KMS-11 (cell line): Measurements from ENCODE around the gene E4F1.

ENCODE experiments used
- H2AFZ ChIP-seq: fragments of 200-600 bp; sonication (generic); 2 replicates; pipeline ENCODE4 v1.6.1; 2016; ENCODE audit warnings: antibody characterized with exemption, mixed run types, low read depth
- H3K27ac ChIP-seq: fragments of 200-600 bp; sonication (generic); 2 replicates; pipeline ENCODE4 v1.6.1; 2016; ENCODE audit warnings: mild to moderate bottlenecking, mixed run types
- H3K27me3 ChIP-seq: fragments of 200-600 bp; sonication (generic); 2 replicates; pipeline ENCODE4 v1.6.1; 2017; ENCODE audit warnings: mild to moderate bottlenecking, low read depth, mixed run types, moderate library complexity; ENCODE audit not compliant: insufficient read depth
- H3K36me3 ChIP-seq: fragments of 200-600 bp; sonication (generic); 2 replicates; pipeline ENCODE4 v1.6.1; 2017; ENCODE audit warnings: mild to moderate bottlenecking, mixed run types; ENCODE audit not compliant: insufficient read depth
- H3K4me1 ChIP-seq: fragments of 200-600 bp; sonication (generic); 2 replicates; pipeline ENCODE4 v1.6.1; 2016; ENCODE audit warnings: mild to moderate bottlenecking, low read depth, mixed run types; ENCODE audit not compliant: poor library complexity, severe bottlenecking
- H3K4me2 ChIP-seq: fragments of 200-600 bp; sonication (generic); 2 replicates; pipeline ENCODE4 v1.7.0; 2016; ENCODE audit warnings: mild to moderate bottlenecking, mixed run types
- H3K4me3 ChIP-seq: fragments of 200-600 bp; sonication (generic); IDR thresholded peaks from 2 replicates; pipeline ENCODE4 v1.6.1; 2017; ENCODE audit warnings: low read depth, low read length, mixed read lengths; ENCODE audit not compliant: insufficient read depth
- H3K79me2 ChIP-seq: fragments of 200-600 bp; sonication (generic); 2 replicates; pipeline ENCODE4 v1.6.1; 2016; ENCODE audit warnings: low read depth, mixed run types; ENCODE audit not compliant: insufficient read depth
- H3K9ac ChIP-seq: fragments of 200-600 bp; sonication (generic); 2 replicates; pipeline ENCODE4 v1.6.1; 2016; ENCODE audit warnings: mild to moderate bottlenecking, mixed run types
- H4K20me1 ChIP-seq: fragments of 200-600 bp; sonication (generic); 2 replicates; pipeline ENCODE4 v1.6.1; 2016; ENCODE audit warnings: mild to moderate bottlenecking, mixed run types; ENCODE audit not compliant: insufficient read depth
- CTCF ChIP-seq: fragments of 200-600 bp; sonication (generic); conservative IDR thresholded peaks from 2 replicates; pipeline ENCODE4 v1.6.1; 2017; ENCODE audit warnings: low read depth, mild to moderate bottlenecking, antibody characterized with exemption, low read length, moderate library complexity, mixed read lengths

E4F1 gene

GRCh38 chr16:2186064-2186463 lies 37.3 kb upstream of the E4F1 start:
- no peak overlapping the region for H3K9ac ChIP-seq
- H3K79me2 ChIP-seq, result no peaks in the 10 kb centered on the region
- H2AFZ ChIP-seq, result no peak overlapping the region
- no peak overlapping the region for H3K4me2 ChIP-seq
- H3K4me1 ChIP-seq, result no peaks in the 10 kb centered on the region
- H3K27ac ChIP-seq, result no peak overlapping the region
- no peak overlapping the region for H3K4me3 ChIP-seq
- H4K20me1 ChIP-seq, result no peaks in the 10 kb centered on the region
- no peak for TF ChIP-seq CTCF
- H3K36me3 ChIP-seq, result no peaks in the 10 kb centered on the region
- peaks cover 21% of the 10 kb centered on the region for H3K27me3 ChIP-seq

- Histone ChIP-seq H3K27ac (no peak overlapping the region), H3K4me2 (no peak overlapping the region), H3K4me1 (no peaks in the 10 kb centered on the region), H4K20me1 (no peaks in the 10 kb centered on the region), H3K79me2 (no peaks in the 10 kb centered on the region), H3K4me3 (no peak overlapping the region), H3K27me3 (peaks cover 24% of the 10 kb centered on the region), H3K9ac (no peak overlapping the region), H2AFZ (no peak overlapping the region), H3K36me3 (no peaks in the 10 kb centered on the region)
- no peak for TF ChIP-seq CTCF
Observed at GRCh38 chr16:2186505-2186904, 36.9 kb upstream of the E4F1 start.

- H3K4me1 ChIP-seq, result no peaks in the 10 kb centered on the region
- no peaks in the 10 kb centered on the region for H3K79me2 ChIP-seq
- no peak overlapping the region for H3K4me2 ChIP-seq
- no peaks in the 10 kb centered on the region for H4K20me1 ChIP-seq
- no peak for TF ChIP-seq CTCF
- H2AFZ ChIP-seq, result no peak overlapping the region
- no peak overlapping the region for H3K27ac ChIP-seq
- H3K9ac ChIP-seq, result no peak overlapping the region
- peaks cover 29% of the 10 kb centered on the region for H3K27me3 ChIP-seq
- H3K4me3 ChIP-seq, result no peak overlapping the region
- H3K36me3 ChIP-seq, result no peaks in the 10 kb centered on the region
Observed at GRCh38 chr16:2187212-2187611, 36.2 kb upstream of the E4F1 start.

GRCh38 chr16:2188395-2188794 lies 35.0 kb upstream of the E4F1 start:
- Histone ChIP-seq H3K79me2 (no peaks in the 10 kb centered on the region), H3K27me3 (peaks cover 37% of the 10 kb centered on the region), H2AFZ (no peak overlapping the region), H3K27ac (no peak overlapping the region), H3K4me1 (no peaks in the 10 kb centered on the region), H3K4me3 (no peak overlapping the region), H3K4me2 (no peak overlapping the region), H3K36me3 (no peaks in the 10 kb centered on the region), H4K20me1 (no peaks in the 10 kb centered on the region), H3K9ac (no peak overlapping the region)
- TF ChIP-seq CTCF, result no peak
